GM21737 (cell line): Measurements from ENCODE around the gene SLC39A9.

Experiments used
- ATAC-seq: cut with Tn5 transposase; IDR thresholded peaks from one replicate; pipeline ENCODE4 v1.9.1; 2021; ENCODE audit warnings: mild to moderate bottlenecking, moderate library complexity; ENCODE audit not compliant: unreplicated experiment

The SLC39A9 gene

DNA sequence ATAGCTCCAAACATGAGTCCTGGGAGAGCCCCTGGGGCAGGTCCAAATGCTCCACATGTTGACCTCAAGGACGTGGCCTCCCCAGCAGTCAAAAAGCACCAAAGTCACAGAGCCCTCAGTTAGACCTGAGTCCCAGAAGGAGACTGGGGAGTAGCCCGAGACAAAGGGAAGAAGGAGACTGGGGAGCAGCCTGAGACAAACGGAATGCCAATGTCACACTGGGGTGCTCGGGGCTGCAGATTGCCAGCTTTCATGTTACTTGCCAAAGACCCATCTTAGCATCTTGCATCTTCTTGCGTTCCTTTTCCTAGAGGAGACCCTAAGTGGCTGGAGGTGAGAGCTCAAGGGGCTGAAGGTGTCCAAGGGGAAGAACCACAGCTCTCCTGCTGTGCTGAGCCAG is 100.9 kb downstream of the SLC39A9 start:
- ATAC-seq: no peak

DNA sequence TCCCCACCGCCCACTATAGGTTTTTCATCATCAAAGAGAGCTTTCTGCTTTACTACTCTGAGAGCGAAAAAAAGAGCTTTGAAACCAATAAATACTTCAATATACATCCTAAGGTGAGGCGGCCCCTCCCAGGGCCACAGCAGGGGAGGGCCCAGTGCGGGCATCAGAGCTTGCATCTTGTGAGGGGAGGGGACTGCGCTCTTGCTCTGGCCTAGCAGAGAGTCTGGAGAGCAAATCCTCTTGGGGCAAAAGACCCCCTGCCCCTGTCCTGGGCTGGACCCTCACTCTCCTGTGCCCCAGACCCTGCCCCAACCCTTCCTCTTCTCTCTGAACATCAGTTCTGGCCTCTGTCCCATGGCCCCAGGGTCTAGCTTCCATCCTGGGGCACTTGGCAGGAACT is 101.6 kb downstream of the SLC39A9 start:
- no peak for ATAC-seq

DNA sequence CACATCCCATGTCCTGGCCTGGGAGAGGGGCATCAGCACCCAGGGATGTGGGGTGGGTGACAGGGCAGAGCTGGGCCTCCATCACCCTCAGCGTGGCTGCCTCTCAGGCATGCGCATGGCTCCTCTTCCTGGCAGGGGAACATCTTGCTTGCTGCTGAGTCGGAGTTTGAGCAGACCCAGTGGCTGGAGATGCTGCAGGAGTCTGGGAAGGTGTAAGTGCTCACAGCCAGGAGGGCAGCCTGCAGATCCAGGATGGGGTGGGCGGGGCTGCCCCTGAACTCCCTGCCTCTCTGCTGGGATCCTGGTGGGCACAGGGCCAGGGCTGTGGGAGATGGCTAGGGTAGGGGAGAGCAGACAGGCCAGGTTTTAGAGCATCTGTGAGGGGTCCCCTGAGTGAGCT is 102.2 kb downstream of the SLC39A9 start:
- ATAC-seq: no peak

DNA sequence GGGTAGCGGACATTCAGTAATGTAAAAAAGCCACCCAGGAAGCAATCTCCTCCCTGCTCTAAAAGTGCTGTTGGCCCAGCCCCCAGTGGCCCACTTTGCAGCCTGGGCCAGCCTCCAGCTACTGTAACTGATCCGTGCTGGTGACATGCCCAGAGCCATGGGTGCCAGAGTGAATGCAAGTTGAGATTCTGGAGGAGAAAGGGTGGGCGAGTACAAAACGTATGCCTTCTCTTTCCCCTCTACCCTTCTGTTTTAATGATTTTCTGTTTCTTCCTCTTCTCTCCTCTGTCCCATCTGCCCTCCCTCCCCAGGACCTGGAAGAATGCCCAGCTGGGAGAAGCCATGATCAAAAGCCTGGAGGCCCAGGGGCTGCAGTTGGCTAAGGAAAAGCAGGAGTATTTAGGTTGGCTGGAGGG is 102.9 kb downstream of the SLC39A9 start:
- ATAC-seq: no peak

DNA sequence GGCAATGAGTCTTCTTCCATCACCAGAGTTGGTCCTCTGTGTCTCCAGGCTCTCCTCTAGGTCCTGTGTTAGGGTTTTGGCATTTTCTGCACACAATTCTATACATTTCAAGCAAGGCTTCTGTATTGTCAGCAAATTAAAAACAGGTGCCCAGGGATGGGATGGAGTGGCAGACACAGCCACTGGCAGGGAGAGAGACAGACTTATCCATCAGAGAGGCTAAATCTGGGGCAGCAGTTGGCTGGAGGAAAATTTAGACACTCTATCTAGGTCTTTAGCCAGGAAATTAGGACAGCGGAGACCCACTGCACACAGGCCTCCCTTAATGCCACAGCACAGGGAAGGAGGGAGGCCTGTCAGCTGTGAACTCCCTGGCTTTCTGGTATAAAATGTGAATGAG is 106.3 kb downstream of the SLC39A9 start:
- no peak for ATAC-seq

DNA sequence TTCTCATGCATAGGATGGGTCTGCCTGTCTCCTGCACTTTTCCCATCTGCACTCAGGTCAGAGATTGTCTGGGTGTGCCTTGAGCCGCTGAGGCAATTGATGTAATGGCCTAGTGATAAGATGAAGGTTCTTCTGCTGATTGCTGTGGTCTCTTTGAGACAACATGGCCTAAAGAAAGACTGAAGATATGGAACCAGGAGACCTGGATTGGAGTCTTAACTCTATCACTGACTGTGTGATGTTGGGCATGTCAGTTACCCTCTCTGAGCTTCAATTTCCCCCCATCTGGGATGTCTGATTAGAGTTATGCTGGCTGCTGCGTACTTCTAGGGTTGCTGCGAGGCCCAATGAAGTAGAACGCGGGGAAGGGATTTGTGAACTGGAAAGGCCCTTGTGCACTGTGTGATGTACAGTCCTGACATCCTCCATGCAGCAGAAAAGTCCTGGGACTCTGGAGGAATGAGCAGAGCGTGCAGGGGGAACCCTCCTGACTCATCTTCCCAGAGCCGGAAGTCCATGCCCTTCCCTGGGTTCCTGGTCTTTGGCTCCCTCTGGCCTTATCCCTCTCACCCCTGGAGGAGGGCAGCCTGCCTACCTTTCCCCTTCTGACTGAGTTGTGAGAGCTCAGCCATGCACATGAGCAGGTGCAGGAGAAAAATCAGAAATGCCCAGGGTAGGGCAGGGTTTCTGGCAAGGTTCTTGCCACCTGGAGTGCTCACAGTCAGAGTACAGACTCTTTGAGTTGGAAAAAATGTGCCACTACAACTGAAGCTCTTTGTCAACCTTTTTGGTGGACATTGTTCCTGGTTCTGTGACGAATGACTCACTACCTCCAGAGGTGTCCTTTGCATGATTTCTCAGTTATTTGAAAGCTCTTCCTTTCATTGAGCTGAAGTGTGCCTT is 107.1 kb downstream of the SLC39A9 start:
- ATAC-seq: no peak

DNA sequence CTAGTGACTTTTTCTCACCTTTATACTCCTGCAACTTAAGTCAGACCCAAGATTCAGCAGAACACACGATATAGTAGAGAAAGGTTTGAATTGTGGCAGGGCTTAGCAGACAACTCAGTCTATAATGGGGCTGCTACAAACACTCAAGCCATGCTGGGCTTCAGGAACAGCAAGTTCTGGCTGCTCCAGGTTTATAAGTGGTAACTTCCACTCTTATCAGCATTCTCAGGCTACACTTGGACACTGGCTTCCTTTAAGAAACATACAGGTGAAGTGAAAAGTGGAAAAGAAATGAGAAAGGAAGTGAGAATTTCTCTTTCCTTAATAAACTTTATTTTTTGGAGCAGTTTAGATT is 107.7 kb downstream of the SLC39A9 start:
- no peak for ATAC-seq
